ENCODE measurements around the gene NEU1.
"Not testable (repeated sequence)": the region's sequence is repeated elsewhere in the genome, so short reads cannot be mapped to it uniquely, and the experiment has no call there.

NEU1 gene

GRCh38 chr6:31860349-31860748, 2.3 kb downstream of the NEU1 start:
- H3K4me3 ChIP-seq (ENCODE audit: low read depth, low read length), result no peak overlapping the region; the same call in 1 of the 2 replicates
- H3K27me3 ChIP-seq (ENCODE audit: insufficient read depth, low read length), result no peaks in the 10 kb centered on the region
- peaks cover 6% of the 10 kb centered on the region for H3K4me1 ChIP-seq (ENCODE audit: control insufficient read depth, insufficient read depth, low read length, unreplicated experiment)
- H2AFZ ChIP-seq (ENCODE audit: low read length, unreplicated experiment), result no peak overlapping the region
- H3K79me2 ChIP-seq (ENCODE audit: control insufficient read depth, insufficient read depth, low read length, unreplicated experiment), result peaks cover 7% of the 10 kb centered on the region
- no peak overlapping the region for H3K27ac ChIP-seq (ENCODE audit: low read depth, low read length)
- peaks cover 4% of the 10 kb centered on the region; the same call in 1 of the 2 replicates for H3K36me3 ChIP-seq (ENCODE audit: insufficient read depth, low read length)

- H3K27me3 ChIP-seq (ENCODE audit: insufficient read depth, low read length), result no peaks in the 10 kb centered on the region
- peaks cover 4% of the 10 kb centered on the region; the same call in 1 of the 2 replicates for H3K36me3 ChIP-seq (ENCODE audit: insufficient read depth, low read length)
- H3K4me3 ChIP-seq (ENCODE audit: low read depth, low read length), result no peak overlapping the region
- peaks cover 6% of the 10 kb centered on the region for H3K4me1 ChIP-seq (ENCODE audit: control insufficient read depth, insufficient read depth, low read length, unreplicated experiment)
- H3K27ac ChIP-seq (ENCODE audit: low read depth, low read length), result no peak overlapping the region
- peaks cover 7% of the 10 kb centered on the region for H3K79me2 ChIP-seq (ENCODE audit: control insufficient read depth, insufficient read depth, low read length, unreplicated experiment)
- H2AFZ ChIP-seq (ENCODE audit: low read length, unreplicated experiment), result no peak overlapping the region
Measured at GRCh38 chr6:31859923-31860322, 2.7 kb downstream of the NEU1 start.

- Histone ChIP-seq H2AFZ (ENCODE audit: low read length, unreplicated experiment) (no peak overlapping the region), H3K79me2 (ENCODE audit: control insufficient read depth, insufficient read depth, low read length, unreplicated experiment) (peaks cover 7% of the 10 kb centered on the region), H3K27ac (ENCODE audit: low read depth, low read length) (no peak overlapping the region), H3K4me1 (ENCODE audit: control insufficient read depth, insufficient read depth, low read length, unreplicated experiment) (peaks cover 6% of the 10 kb centered on the region), H3K36me3 (ENCODE audit: insufficient read depth, low read length) (peaks cover 4% of the 10 kb centered on the region; the same call in 1 of the 2 replicates), H3K27me3 (ENCODE audit: insufficient read depth, low read length) (no peaks in the 10 kb centered on the region), H3K4me3 (ENCODE audit: low read depth, low read length) (no peak overlapping the region)
Measured at GRCh38 chr6:31858707-31859106, 3.9 kb downstream of the NEU1 start.

GRCh38 chr6:31857774-31858173, 4.8 kb downstream of the NEU1 start:
- H3K4me1 ChIP-seq (ENCODE audit: control insufficient read depth, insufficient read depth, low read length, unreplicated experiment); H3K79me2 ChIP-seq (ENCODE audit: control insufficient read depth, insufficient read depth, low read length, unreplicated experiment); H3K27me3 ChIP-seq (ENCODE audit: insufficient read depth, low read length); H3K4me3 ChIP-seq (ENCODE audit: low read depth, low read length); H2AFZ ChIP-seq (ENCODE audit: low read length, unreplicated experiment); H3K36me3 ChIP-seq (ENCODE audit: insufficient read depth, low read length); H3K27ac ChIP-seq (ENCODE audit: low read depth, low read length): not testable (repeated sequence)

GRCh38 chr6:31851980-31852718, 10.5 kb downstream of the NEU1 start:
- not testable (repeated sequence) for H3K27ac ChIP-seq (ENCODE audit: low read depth, low read length); H2AFZ ChIP-seq (ENCODE audit: low read length, unreplicated experiment); H3K27me3 ChIP-seq (ENCODE audit: insufficient read depth, low read length); H3K4me1 ChIP-seq (ENCODE audit: control insufficient read depth, insufficient read depth, low read length, unreplicated experiment); H3K36me3 ChIP-seq (ENCODE audit: insufficient read depth, low read length); H3K4me3 ChIP-seq (ENCODE audit: low read depth, low read length); H3K79me2 ChIP-seq (ENCODE audit: control insufficient read depth, insufficient read depth, low read length, unreplicated experiment)

GRCh38 chr6:31851485-31851832, 11.2 kb downstream of the NEU1 start:
- H3K79me2 ChIP-seq (ENCODE audit: control insufficient read depth, insufficient read depth, low read length, unreplicated experiment), result no peaks in the 10 kb centered on the region
- no peak overlapping the region for H3K27ac ChIP-seq (ENCODE audit: low read depth, low read length)
- no peak overlapping the region for H2AFZ ChIP-seq (ENCODE audit: low read length, unreplicated experiment)
- H3K4me1 ChIP-seq (ENCODE audit: control insufficient read depth, insufficient read depth, low read length, unreplicated experiment), result no peaks in the 10 kb centered on the region
- no peaks in the 10 kb centered on the region for H3K36me3 ChIP-seq (ENCODE audit: insufficient read depth, low read length)
- no peak overlapping the region for H3K4me3 ChIP-seq (ENCODE audit: low read depth, low read length)
- H3K27me3 ChIP-seq (ENCODE audit: insufficient read depth, low read length), result no peaks in the 10 kb centered on the region

GRCh38 chr6:31850765-31851484, 11.7 kb downstream of the NEU1 start:
- H3K79me2 ChIP-seq (ENCODE audit: control insufficient read depth, insufficient read depth, low read length, unreplicated experiment), result no peaks in the 10 kb centered on the region
- no peaks in the 10 kb centered on the region for H3K4me1 ChIP-seq (ENCODE audit: control insufficient read depth, insufficient read depth, low read length, unreplicated experiment)
- H3K4me3 ChIP-seq (ENCODE audit: low read depth, low read length), result no peak overlapping the region
- H2AFZ ChIP-seq (ENCODE audit: low read length, unreplicated experiment), result no peak overlapping the region
- no peak overlapping the region for H3K27ac ChIP-seq (ENCODE audit: low read depth, low read length)
- no peaks in the 10 kb centered on the region for H3K27me3 ChIP-seq (ENCODE audit: insufficient read depth, low read length)
- no peaks in the 10 kb centered on the region for H3K36me3 ChIP-seq (ENCODE audit: insufficient read depth, low read length)

- no peak overlapping the region for H3K27ac ChIP-seq (ENCODE audit: low read depth, low read length)
- H3K79me2 ChIP-seq (ENCODE audit: control insufficient read depth, insufficient read depth, low read length, unreplicated experiment), result no peaks in the 10 kb centered on the region
- no peaks in the 10 kb centered on the region for H3K4me1 ChIP-seq (ENCODE audit: control insufficient read depth, insufficient read depth, low read length, unreplicated experiment)
- no peaks in the 10 kb centered on the region for H3K27me3 ChIP-seq (ENCODE audit: insufficient read depth, low read length)
- H3K36me3 ChIP-seq (ENCODE audit: insufficient read depth, low read length), result no peaks in the 10 kb centered on the region
- H2AFZ ChIP-seq (ENCODE audit: low read length, unreplicated experiment), result no peak overlapping the region
- no peak overlapping the region for H3K4me3 ChIP-seq (ENCODE audit: low read depth, low read length)
Measured at GRCh38 chr6:31847276-31847978, 15.2 kb downstream of the NEU1 start.

- H3K36me3 ChIP-seq (ENCODE audit: insufficient read depth, low read length), result peaks cover 12% of the 10 kb centered on the region
- no peak overlapping the region for H3K27ac ChIP-seq (ENCODE audit: low read depth, low read length)
- H2AFZ ChIP-seq (ENCODE audit: low read length, unreplicated experiment), result no peak overlapping the region
- no peaks in the 10 kb centered on the region for H3K27me3 ChIP-seq (ENCODE audit: insufficient read depth, low read length)
- no peak overlapping the region for H3K4me3 ChIP-seq (ENCODE audit: low read depth, low read length)
- H3K79me2 ChIP-seq (ENCODE audit: control insufficient read depth, insufficient read depth, low read length, unreplicated experiment), result no peaks in the 10 kb centered on the region
- no peaks in the 10 kb centered on the region for H3K4me1 ChIP-seq (ENCODE audit: control insufficient read depth, insufficient read depth, low read length, unreplicated experiment)
Measured at GRCh38 chr6:31844507-31844906, 18.1 kb downstream of the NEU1 start.

- Histone ChIP-seq H3K27me3 (ENCODE audit: insufficient read depth, low read length) (no peaks in the 10 kb centered on the region), H3K79me2 (ENCODE audit: control insufficient read depth, insufficient read depth, low read length, unreplicated experiment) (peaks cover 10% of the 10 kb centered on the region), H2AFZ (ENCODE audit: low read length, unreplicated experiment) (no peak overlapping the region), H3K36me3 (ENCODE audit: insufficient read depth, low read length) (peaks cover 32% of the 10 kb centered on the region), H3K4me1 (ENCODE audit: control insufficient read depth, insufficient read depth, low read length, unreplicated experiment) (peaks cover 11% of the 10 kb centered on the region), H3K27ac (ENCODE audit: low read depth, low read length) (no peak overlapping the region), H3K4me3 (ENCODE audit: low read depth, low read length) (no peak overlapping the region)
Measured at GRCh38 chr6:31842053-31842452, 20.6 kb downstream of the NEU1 start.
